IMR-90 (cell line): ENCODE measurements around the gene UBL5. TPM values are rescaled to one million over a fixed set of nuclear protein-coding genes. Genes with fewer than 3 reads are reported as not detected.
A peak's percentile ranks its signal among the peaks of the same experiment; 100 is the strongest.

Experiments used
- ATAC-seq: fragments of 200-7000 bp; cut with Tn5 transposase; 2 replicates; pipeline ENCODE4 v1.9.1; 2020; ENCODE audit warnings: low read depth, mild to moderate bottlenecking, moderate library complexity
- BruUV-seq: library from RNA; stranded (reverse); fragments of 400-500 nt; replicated peaks from 2 replicates; lab custom pipeline; 2021; lab: Mats Ljungman, UMichigan
- CTCF ChIA-PET: fragments of 300-600 bp; formaldehyde crosslinking; extraction: SDS; loops from one replicate; lab custom pipeline; 2021; ENCODE audit warnings: antibody characterized with exemption; lab: Yijun Ruan, JAX
- POLR2A ChIA-PET: fragments of 300-600 bp; sonication (Branson Sonifier 250); formaldehyde crosslinking; loops from one replicate; lab custom pipeline; 2022; ENCODE audit warnings: antibody characterized with exemption; ENCODE audit not compliant: unreplicated experiment; lab: Charles Lee
- DNase-seq: peaks from one replicate; pipeline ENCODE4 v3.0.0; 2013
- H2AFZ ChIP-seq: replicated peaks from 2 replicates; pipeline ENCODE3; 2013; ENCODE audit warnings: low read length, mild to moderate bottlenecking; ENCODE audit not compliant: poor library complexity
- H2AK5ac ChIP-seq: 2 replicates; pipeline ENCODE4 v1.6.1; 2013; ENCODE audit warnings: low read depth, low read length, inconsistent platforms
- H2AK9ac ChIP-seq: replicated peaks from 2 replicates; pipeline ENCODE3; 2013; ENCODE audit warnings: mild to moderate bottlenecking, low read depth, low read length, moderate library complexity; ENCODE audit not compliant: poor library complexity
- H2BK120ac ChIP-seq: 2 replicates; pipeline ENCODE4 v1.6.1; 2013; ENCODE audit warnings: low read depth, low read length, inconsistent platforms
- H2BK15ac ChIP-seq: 3 replicates; pipeline ENCODE4 v1.6.1; 2013; ENCODE audit warnings: low read depth, low read length, inconsistent platforms
- H2BK20ac ChIP-seq: 2 replicates; pipeline ENCODE4 v1.6.1; 2013; ENCODE audit warnings: low read depth, mild to moderate bottlenecking, inconsistent platforms, low read length, moderate library complexity
- H2BK5ac ChIP-seq: 2 replicates; pipeline ENCODE4 v1.6.1; 2013; ENCODE audit warnings: mild to moderate bottlenecking, low read depth, low read length, inconsistent platforms; ENCODE audit not compliant: poor library complexity, severe bottlenecking
- H3K14ac ChIP-seq: replicated peaks from 2 replicates; pipeline ENCODE4 v1.6.1; 2013; ENCODE audit warnings: low read depth, low read length, inconsistent platforms
- H3K18ac ChIP-seq: 2 replicates; pipeline ENCODE4 v1.6.1; 2013; ENCODE audit warnings: low read depth, low read length, control low read depth
- H3K23ac ChIP-seq: 2 replicates; pipeline ENCODE4 v1.6.1; 2013; ENCODE audit warnings: low read depth, low read length, inconsistent platforms
- H3K27ac ChIP-seq: 2 replicates; pipeline ENCODE4 v1.5.1; 2013; ENCODE audit warnings: mild to moderate bottlenecking, control low read depth, low read length; ENCODE audit not compliant: insufficient read depth
- H3K27me3 ChIP-seq: 2 replicates; pipeline ENCODE4 v1.6.1; 2013; ENCODE audit warnings: low read length; ENCODE audit not compliant: control insufficient read depth, insufficient read depth
- H3K36me3 ChIP-seq: 2 replicates; pipeline ENCODE4 v1.6.1; 2013; ENCODE audit warnings: low read length, mixed read lengths; ENCODE audit not compliant: control insufficient read depth, insufficient read depth
- H3K4ac ChIP-seq: 2 replicates; pipeline ENCODE4 v1.6.1; 2013; ENCODE audit warnings: low read depth, low read length, inconsistent platforms
- H3K4me1 ChIP-seq: 2 replicates; pipeline ENCODE4 v1.6.1; 2013; ENCODE audit warnings: low read length, mixed read lengths; ENCODE audit not compliant: control insufficient read depth, insufficient read depth
- H3K4me2 ChIP-seq: 2 replicates; pipeline ENCODE4 v1.6.1; 2013; ENCODE audit warnings: low read depth, mild to moderate bottlenecking, control low read depth, low read length, moderate library complexity
- H3K4me3 ChIP-seq: 2 replicates; pipeline ENCODE4 v1.5.1; 2013; ENCODE audit warnings: low read depth, mild to moderate bottlenecking, control low read depth, low read length, moderate library complexity; ENCODE audit not compliant: insufficient read depth
- H3K56ac ChIP-seq: 2 replicates; pipeline ENCODE4 v1.6.1; 2013; ENCODE audit warnings: low read length, inconsistent platforms; ENCODE audit not compliant: insufficient read depth; ENCODE audit errors: extremely low read depth
- H3K79me1 ChIP-seq, 2 experiments: 2 replicates each; pipeline ENCODE4 v1.6.1; 2013; ENCODE audit warnings: low read length in 2 of 2, inconsistent platforms in 1 of 2, low read depth in 1 of 2
- H3K9ac ChIP-seq: 2 replicates; pipeline ENCODE4 v1.6.1; 2013; ENCODE audit warnings: low read depth, low read length, control low read depth
- H3K9me1 ChIP-seq: 2 replicates; pipeline ENCODE4 v1.6.1; 2013; ENCODE audit warnings: low read length, inconsistent platforms; ENCODE audit not compliant: insufficient read depth
- H3K9me3 ChIP-seq: 2 replicates; pipeline ENCODE4 v1.6.1; 2013; ENCODE audit warnings: low read length; ENCODE audit not compliant: control insufficient read depth, insufficient read depth
- H4K20me1 ChIP-seq: 2 replicates; pipeline ENCODE4 v1.6.1; 2013; ENCODE audit warnings: low read length, inconsistent platforms; ENCODE audit not compliant: insufficient read depth
- H4K5ac ChIP-seq: 2 replicates; pipeline ENCODE4 v1.6.1; 2013; ENCODE audit warnings: mild to moderate bottlenecking, low read depth, low read length, control low read depth
- H4K8ac ChIP-seq, 2 experiments: 2 replicates each; pipeline ENCODE4 v1.6.1; 2013; ENCODE audit warnings: low read depth in 2 of 2, low read length in 2 of 2, control low read depth in 1 of 2, inconsistent platforms in 1 of 2
- H4K91ac ChIP-seq: 2 replicates; pipeline ENCODE4 v1.6.1; 2013; ENCODE audit warnings: low read depth, low read length, inconsistent platforms; ENCODE audit not compliant: insufficient read depth
- CEBPB ChIP-seq: IDR thresholded peaks from 2 replicates; pipeline ENCODE4 v1.6.1; 2012; ENCODE audit warnings: low read depth, low read length, improper control_type of control experiment
- CHD1 ChIP-seq: IDR thresholded peaks from 2 replicates; pipeline ENCODE4 v1.6.1; 2012; ENCODE audit warnings: low read depth, low read length, improper control_type of control experiment
- MAFK ChIP-seq: IDR thresholded peaks from 2 replicates; pipeline ENCODE4 v1.6.1; 2012; ENCODE audit warnings: low read depth, low read length, improper control_type of control experiment
- MXI1 ChIP-seq: IDR thresholded peaks from 2 replicates; pipeline ENCODE4 v1.6.1; 2012; ENCODE audit warnings: low read depth, mild to moderate bottlenecking, low read length, moderate library complexity, borderline replicate concordance
- RAD21 ChIP-seq: IDR thresholded peaks from 2 replicates; pipeline ENCODE4 v1.6.1; 2012; ENCODE audit warnings: low read length, improper control_type of control experiment
- RCOR1 ChIP-seq: IDR thresholded peaks from 2 replicates; pipeline ENCODE4 v1.6.1; 2012; ENCODE audit warnings: mild to moderate bottlenecking, low read length, improper control_type of control experiment; ENCODE audit not compliant: insufficient replicate concordance
- SMC3 ChIP-seq: fragments of 150-350 bp; IDR thresholded peaks from 2 replicates; pipeline ENCODE4 v1.6.1; 2016; ENCODE audit warnings: low read depth, mild to moderate bottlenecking, antibody characterized with exemption, low read length, moderate library complexity
- WGBS, 2 experiments: methylation state at CpG; one replicate each; pipeline versions ENCODE4 v1.1.5 to v1.1.7; 2013; ENCODE audit warnings: missing lambda C conversion rate in 2 of 2; ENCODE audit not compliant: insufficient read length in 1 of 2; ENCODE audit errors: extremely low coverage in 2 of 2; 5-methylcytosine and 5-hydroxymethylcytosine counted together
- dilution Hi-C: fragments of 300-500 bp; cut with HindIII; formaldehyde crosslinking; loops from one replicate; pipeline ENCODE4 v1.14.3; 2018; ENCODE audit warnings: low sequenced_read_pairs; ENCODE audit not compliant: unreplicated experiment
- in situ Hi-C: fragments of 300-500 bp; cut with MboI; formaldehyde crosslinking; loops from 3 replicates; pipeline ENCODE4 v1.14.3; 2019; ENCODE audit warnings: low sequenced_read_pairs, inconsistent platforms, mixed read lengths
- intact Hi-C: fragments of 100-400 bp; cut with micrococcal nuclease; formaldehyde crosslinking; loops from 2 replicates; pipeline ENCODE4 v1.10.0; 2022
- polyA plus RNA-seq, 3 experiments: library from polyadenylated mRNA; depleted of rRNA; stranded (reverse); fragments of >200 nt; gene quantifications; 2 replicates each; pipeline ENCODE4 v1.2.3, GENCODE V29; 2012; ENCODE audit warnings: low replicate concordance in 1 of 3
- total RNA-seq: library from RNA; depleted of rRNA; stranded (reverse); fragments of >200 nt; gene quantifications from 2 replicates; pipeline ENCODE4 v1.2.3, GENCODE V29; 2012

Gene UBL5
- total and polyA plus RNA-seq, 2 of the 4 experiments (the other 2 are of a cell fraction), result 434 to 1,091 TPM

DNA sequence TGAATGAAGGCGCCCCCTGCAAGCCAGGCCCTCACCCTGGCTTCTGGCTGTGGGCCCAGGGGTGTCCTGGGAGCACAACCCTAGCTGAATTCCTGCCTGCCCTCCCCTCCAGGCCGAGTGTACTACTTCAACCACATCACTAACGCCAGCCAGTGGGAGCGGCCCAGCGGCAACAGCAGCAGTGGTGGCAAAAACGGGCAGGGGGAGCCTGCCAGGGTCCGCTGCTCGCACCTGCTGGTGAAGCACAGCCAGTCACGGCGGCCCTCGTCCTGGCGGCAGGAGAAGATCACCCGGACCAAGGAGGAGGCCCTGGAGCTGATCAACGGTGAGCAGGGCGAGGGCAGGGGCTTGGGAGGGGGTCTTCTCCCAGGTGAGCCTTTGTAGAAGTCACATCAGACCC, 10.6 kb downstream of the UBL5 start:
- CTCF ChIA-PET, result no interaction called here
- no TSS peak for BruUV-seq

More for the DNA sequence above, 10.6 kb downstream of the UBL5 start:
- ATAC-seq (no peak), DNase-seq (no peak)
- dilution Hi-C loops, result no loop called here
- TF ChIP-seq SMC3, result no peak
- TF ChIP-seq RAD21, result no peak
- TF ChIP-seq CEBPB, result no peak
- no peak for TF ChIP-seq RCOR1
- TF ChIP-seq MXI1, result no peak
- TF ChIP-seq CHD1, result no peak
- TF ChIP-seq MAFK, result no peak
- H3K9ac ChIP-seq, result no peak overlapping the region
- no peak overlapping the region for H3K27ac ChIP-seq
- no peaks in the 10 kb centered on the region for H3K9me3 ChIP-seq
- no peak overlapping the region for H3K4me2 ChIP-seq
- H2AK5ac ChIP-seq, result no peak overlapping the region
- peak overlapping the region; percentile 79 for H2AK9ac ChIP-seq
- no peak overlapping the region for H4K5ac ChIP-seq
- H3K9me1 ChIP-seq, result peaks cover 6% of the 10 kb centered on the region; the same call in 1 of the 2 replicates
- H2BK20ac ChIP-seq, result no peak overlapping the region
- peaks cover 35% of the 10 kb centered on the region for H3K36me3 ChIP-seq
- H3K4ac ChIP-seq, result no peak overlapping the region
- POLR2A ChIA-PET, result no interaction called here
- in situ Hi-C loops, result no loop called here
- no peak overlapping the region for H3K4me3 ChIP-seq
- H2BK15ac ChIP-seq, result no peak overlapping the region
- no peak overlapping the region for H3K56ac ChIP-seq
- no peak overlapping the region for H3K23ac ChIP-seq
- H2BK120ac ChIP-seq, result no peak overlapping the region
- WGBS, 2 experiments, result 94% methylated on average over 6 of the region's 15 CpGs; no CpG with 5 or more reads in 1 of the 2 experiments
- H3K79me1 ChIP-seq, result peaks cover 24 to 65% of the 10 kb centered on the region in 2 experiments; a peak in 3 of 4 replicates
- H3K14ac ChIP-seq, result no peak overlapping the region
- intact Hi-C loops, result no loop called here
- H4K8ac ChIP-seq, result no peak overlapping the region
- H4K91ac ChIP-seq, result no peak overlapping the region
- H2BK5ac ChIP-seq, result no peak overlapping the region
- H3K4me1 ChIP-seq, result no peaks in the 10 kb centered on the region; the same call in 1 of the 2 replicates
- no peak overlapping the region for H3K18ac ChIP-seq
- H3K27me3 ChIP-seq, result no peaks in the 10 kb centered on the region
- H4K20me1 ChIP-seq, result peaks cover 3% of the 10 kb centered on the region
- no peak overlapping the region for H2AFZ ChIP-seq
